GM12864 (cell line): ENCODE measurements around the gene TMEM174.

Experiments
- DNase-seq: peaks from one replicate; pipeline ENCODE4 v3.0.0-alpha.2; 2011; ENCODE audit warnings: low read depth
- H3K4me3 ChIP-seq: 2 replicates; pipeline ENCODE4 v1.5.1; 2011; ENCODE audit warnings: mild to moderate bottlenecking, low read depth, low read length, control low read depth
- TF ChIP-seq, protein P1 (sequence below): IDR thresholded peaks from 2 replicates; pipeline ENCODE4 v1.5.1; 2011; ENCODE audit warnings: low read depth, mild to moderate bottlenecking, moderate library complexity, low read length, control low read depth, inconsistent platforms; ENCODE audit errors: missing control alignments

TMEM174 gene

DNA sequence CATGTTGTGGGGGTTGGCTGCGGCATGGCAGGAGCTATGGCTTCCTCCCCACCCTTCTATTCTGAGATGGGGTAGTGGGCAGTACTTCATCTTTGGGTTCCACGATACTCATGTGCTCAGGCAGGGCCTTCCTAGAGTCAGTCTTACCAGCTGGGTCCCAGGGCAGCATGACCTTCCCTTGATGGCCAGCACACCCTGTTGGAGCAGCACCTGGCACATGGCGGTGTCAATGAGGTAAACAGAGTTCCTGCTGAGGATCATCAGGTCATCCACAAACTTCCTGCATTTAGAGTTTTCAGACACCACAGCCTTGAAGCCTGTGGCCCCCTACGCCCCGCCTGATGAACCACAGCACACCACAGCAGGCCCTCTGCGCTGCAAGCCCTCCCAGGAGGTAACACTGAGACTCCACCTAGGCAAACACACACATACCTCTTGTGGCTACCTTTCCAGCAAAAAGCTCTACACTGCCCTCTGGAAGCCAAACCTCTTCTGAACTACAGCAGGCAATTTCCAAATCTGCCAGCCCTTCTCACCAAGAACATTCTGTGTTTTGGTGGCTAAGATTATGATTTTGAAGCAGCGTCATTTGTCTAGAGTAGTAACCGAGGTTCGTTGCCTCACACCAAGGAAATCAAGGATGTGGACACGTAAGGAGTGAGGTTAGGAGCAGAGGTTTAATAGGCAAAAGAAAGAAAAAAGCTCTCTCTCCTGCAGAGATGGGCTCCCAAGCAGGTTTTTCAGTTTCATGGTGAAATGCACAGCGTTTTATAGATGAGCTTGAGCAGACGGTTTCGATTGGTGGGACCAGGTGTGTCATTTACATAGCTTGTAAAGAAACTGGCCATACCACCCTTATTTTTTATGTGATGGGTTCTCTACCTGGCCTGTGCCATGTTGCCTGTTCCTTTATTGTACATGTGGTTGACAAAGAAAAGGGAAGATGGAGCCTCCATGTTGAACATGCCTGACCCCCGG is 20.3 kb upstream of the TMEM174 start:
- TF ChIP-seq, protein P1, sequence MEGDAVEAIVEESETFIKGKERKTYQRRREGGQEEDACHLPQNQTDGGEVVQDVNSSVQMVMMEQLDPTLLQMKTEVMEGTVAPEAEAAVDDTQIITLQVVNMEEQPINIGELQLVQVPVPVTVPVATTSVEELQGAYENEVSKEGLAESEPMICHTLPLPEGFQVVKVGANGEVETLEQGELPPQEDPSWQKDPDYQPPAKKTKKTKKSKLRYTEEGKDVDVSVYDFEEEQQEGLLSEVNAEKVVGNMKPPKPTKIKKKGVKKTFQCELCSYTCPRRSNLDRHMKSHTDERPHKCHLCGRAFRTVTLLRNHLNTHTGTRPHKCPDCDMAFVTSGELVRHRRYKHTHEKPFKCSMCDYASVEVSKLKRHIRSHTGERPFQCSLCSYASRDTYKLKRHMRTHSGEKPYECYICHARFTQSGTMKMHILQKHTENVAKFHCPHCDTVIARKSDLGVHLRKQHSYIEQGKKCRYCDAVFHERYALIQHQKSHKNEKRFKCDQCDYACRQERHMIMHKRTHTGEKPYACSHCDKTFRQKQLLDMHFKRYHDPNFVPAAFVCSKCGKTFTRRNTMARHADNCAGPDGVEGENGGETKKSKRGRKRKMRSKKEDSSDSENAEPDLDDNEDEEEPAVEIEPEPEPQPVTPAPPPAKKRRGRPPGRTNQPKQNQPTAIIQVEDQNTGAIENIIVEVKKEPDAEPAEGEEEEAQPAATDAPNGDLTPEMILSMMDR, result no peak
- no peak for DNase-seq
- H3K4me3 ChIP-seq, result no peak overlapping the region

DNA sequence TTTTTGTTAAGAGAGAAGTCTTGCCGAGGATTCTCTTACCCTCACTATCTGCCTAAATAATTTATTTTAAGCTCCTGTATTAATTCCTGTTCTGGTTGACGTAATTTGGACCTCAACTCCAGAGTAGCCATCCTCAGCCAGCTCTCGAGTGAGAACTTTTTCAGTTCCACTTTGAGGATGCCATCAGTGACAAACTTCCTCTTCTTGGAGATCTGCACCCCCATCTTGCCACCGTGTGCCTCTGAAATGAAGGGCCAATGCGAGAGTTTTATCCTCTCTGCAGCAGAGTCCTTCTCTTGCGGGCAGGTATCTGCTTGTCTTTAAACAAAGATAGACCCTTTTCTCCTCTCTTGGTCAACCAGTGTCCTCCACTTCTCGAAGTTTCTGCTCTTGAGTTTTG is 19.5 kb upstream of the TMEM174 start:
- no peak overlapping the region for H3K4me3 ChIP-seq
- DNase-seq, result no peak
- TF ChIP-seq, protein P1, result no peak

DNA sequence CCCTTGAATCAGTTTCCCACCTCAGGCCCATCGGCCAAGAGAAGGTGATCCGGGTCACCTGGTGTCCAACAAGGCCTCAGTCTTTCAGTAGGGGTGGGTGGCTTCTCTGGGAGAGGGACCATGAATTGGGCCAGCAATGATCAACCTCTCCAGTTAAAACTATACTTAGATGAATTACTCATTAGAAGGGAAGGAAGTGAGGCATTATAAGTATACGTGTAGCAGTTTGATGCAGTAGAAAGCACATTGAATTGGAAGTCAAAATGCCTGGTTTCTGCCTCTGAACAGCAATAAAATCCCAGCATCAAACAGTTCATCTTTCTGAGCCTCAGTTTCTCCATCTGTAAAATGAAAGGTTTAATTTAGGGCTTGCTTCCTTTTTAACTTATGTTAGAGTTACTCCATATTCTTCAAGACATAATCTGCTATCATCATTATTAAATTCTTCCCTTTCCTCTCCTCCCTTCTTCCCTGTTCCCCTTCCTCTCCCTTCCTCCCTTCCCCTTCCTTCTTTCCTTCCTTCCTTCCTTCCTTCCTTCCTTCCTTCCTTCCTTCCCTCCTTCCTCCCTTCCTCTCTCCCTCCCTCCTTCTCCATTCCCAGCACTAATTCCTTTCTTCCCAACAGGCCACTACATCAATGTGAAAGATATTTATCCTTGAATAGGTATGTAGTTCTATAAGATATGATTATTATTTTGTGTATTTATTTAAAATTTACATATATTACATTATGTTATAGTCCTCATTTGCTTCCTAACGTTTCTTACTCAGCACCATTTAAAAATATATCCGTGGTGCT is 18.6 kb upstream of the TMEM174 start:
- no peak for DNase-seq
- no peak overlapping the region for H3K4me3 ChIP-seq
- TF ChIP-seq, protein P1, result no peak

DNA sequence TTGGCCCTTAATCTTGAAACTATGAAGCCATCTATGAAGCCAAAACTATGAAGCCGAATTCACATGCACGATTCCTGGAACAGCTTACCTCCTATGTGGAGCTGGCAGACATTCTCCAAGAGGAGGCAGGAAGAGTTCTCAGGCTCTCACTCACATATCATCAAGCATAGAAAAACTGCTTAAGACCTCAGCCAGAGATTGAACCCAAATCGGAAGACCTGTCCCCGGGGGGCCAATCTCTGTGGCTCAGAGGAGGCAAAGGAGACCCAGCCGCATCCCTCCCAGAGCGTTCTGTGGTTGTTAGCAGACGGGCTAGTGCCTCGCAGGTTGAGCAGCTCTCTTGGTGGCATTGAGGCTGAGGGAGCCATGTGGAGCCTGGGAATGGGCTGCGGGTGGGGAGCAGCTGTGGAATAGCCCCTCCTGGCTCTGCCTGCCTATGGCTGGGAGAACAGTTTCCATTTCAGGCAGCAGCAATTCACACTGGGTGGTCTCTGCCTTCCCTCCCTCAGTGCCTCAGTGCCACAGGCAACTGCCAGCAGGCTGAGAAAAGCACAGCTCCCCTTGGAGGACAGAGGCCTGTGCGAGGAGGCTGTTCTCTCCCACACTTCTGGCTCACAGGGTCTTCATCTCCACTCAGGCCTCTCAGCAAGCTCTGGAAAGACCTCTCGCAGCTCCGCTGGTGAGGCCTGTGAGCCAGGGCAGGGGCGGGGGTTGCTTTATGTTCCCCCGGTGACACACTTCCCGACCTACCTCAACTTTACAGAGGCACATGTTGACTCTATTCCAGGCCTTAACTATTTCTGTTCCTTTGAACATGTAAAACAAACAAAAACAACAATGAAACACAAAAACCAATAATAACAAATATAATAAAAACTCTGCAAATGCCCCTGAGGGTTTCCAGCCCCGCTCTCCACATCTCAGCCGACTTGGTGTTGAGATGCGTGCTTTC is 17.4 kb upstream of the TMEM174 start:
- no peak overlapping the region for H3K4me3 ChIP-seq
- TF ChIP-seq, protein P1, result no peak
- DNase-seq, result no peak

DNA sequence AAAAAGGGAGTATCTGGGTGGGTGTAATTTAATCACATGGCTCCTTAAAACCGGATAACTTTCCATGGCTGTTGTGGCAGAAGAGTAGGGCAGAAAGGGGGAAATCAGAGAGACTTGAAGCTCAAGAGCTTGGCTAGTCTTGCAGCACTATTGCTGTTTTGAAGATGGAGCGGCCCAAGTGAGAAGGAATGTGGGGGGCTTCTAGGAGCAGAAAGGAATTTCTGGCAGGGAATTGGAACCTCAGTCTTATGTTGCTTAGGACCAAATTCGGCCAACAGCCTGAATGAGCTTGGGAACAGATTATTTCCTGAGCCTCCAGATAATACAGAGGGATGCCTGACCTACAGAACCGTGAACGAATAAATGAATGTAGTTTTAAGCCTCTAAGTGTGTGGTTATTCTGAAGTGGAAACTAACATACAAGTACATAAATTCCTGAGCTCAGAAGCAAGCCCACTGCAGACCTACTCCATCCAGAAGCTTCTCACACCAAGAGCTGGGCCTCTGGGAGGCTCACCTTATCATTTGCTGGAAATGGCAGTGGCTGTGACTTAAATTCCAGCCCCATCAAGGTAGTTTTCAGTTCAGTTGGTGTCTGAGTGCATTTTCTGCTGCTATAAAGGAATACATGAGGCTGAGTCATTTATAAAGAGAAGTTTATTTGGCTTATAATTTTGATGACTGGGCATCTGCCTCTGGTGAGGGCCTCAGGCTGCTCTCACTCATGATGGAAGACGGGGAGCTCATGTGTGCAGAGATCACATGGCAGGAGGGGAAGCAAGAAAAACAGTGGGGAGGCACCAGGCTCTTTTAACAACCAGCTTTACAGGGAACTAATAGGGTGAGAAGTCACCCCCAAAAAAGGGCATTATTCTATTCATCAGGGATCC is 15.3 kb upstream of the TMEM174 start:
- DNase-seq, result no peak
- TF ChIP-seq, protein P1, result no peak
- no peak overlapping the region for H3K4me3 ChIP-seq
